H1 (cell line): ENCODE results near the gene TSPOAP1. TPM values are rescaled to one million over a fixed set of nuclear protein-coding genes. Genes with fewer than 3 reads are reported as not detected.

Source experiments
- CTCF ChIA-PET: fragments of 300-600 bp; sonication (Branson Sonifier 250); formaldehyde crosslinking; loops from one replicate; lab custom pipeline; 2021; ENCODE audit not compliant: partially characterized antibody; lab: Charles Lee
- POLR2A ChIA-PET: fragments of 300-600 bp; sonication (Branson Sonifier 250); formaldehyde crosslinking; loops from one replicate; lab custom pipeline; 2021; ENCODE audit warnings: inconsistent platforms; ENCODE audit not compliant: partially characterized antibody; lab: Charles Lee
- DNase-seq, 2 experiments: peaks; one replicate each; pipeline versions ENCODE4 v3.0.0 to v3.0.0-alpha.2; 2010 to 2022; ENCODE audit warnings: low spot score in 2 of 2, low read depth in 1 of 2, mixed read lengths in 1 of 2
- FAIRE-seq: peaks from 2 replicates; lab custom pipeline; 2011; peaks lifted over from hg19 to GRCh38; lab: Jason Lieb, UNC
- H2AFZ ChIP-seq: 2 replicates; pipeline ENCODE4 v1.8.1; 2012; ENCODE audit warnings: low read length, inconsistent platforms
- H2AK5ac ChIP-seq: 2 replicates; pipeline ENCODE4 v1.6.1; 2013; ENCODE audit warnings: low read depth, low read length
- H2BK120ac ChIP-seq: replicated peaks from 2 replicates; pipeline ENCODE3; 2013; ENCODE audit warnings: low read depth, low read length, inconsistent platforms
- H2BK12ac ChIP-seq: 2 replicates; pipeline ENCODE4 v1.6.1; 2013; ENCODE audit warnings: low read depth, low read length
- H2BK15ac ChIP-seq: 2 replicates; pipeline ENCODE4 v1.6.1; 2013; ENCODE audit warnings: low read length
- H2BK20ac ChIP-seq: 2 replicates; pipeline ENCODE4 v1.6.1; 2013; ENCODE audit warnings: low read length
- H2BK5ac ChIP-seq: 2 replicates; pipeline ENCODE4 v1.6.1; 2013; ENCODE audit warnings: low read depth, low read length
- H3K14ac ChIP-seq: 2 replicates; pipeline ENCODE4 v1.6.1; 2013; ENCODE audit warnings: inconsistent platforms; ENCODE audit not compliant: insufficient read length
- H3K18ac ChIP-seq: 2 replicates; pipeline ENCODE4 v1.6.1; 2013; ENCODE audit warnings: low read length; ENCODE audit errors: extremely low read depth
- H3K23ac ChIP-seq: 2 replicates; pipeline ENCODE4 v1.6.1; 2013; ENCODE audit warnings: inconsistent platforms; ENCODE audit not compliant: insufficient read length
- H3K23me2 ChIP-seq: 2 replicates; pipeline ENCODE4 v1.6.1; 2013; ENCODE audit warnings: low read depth, low read length
- H3K27ac ChIP-seq: 2 replicates; pipeline ENCODE4 v1.6.1; 2011; ENCODE audit warnings: low read depth, low read length, inconsistent platforms
- H3K27me3 ChIP-seq, 4 experiments: replicated peaks in 1 of 4; 1 replicate in 1 of 4; 2 replicates in 3 of 4; pipeline versions ENCODE4 v1.6.1 to v1.8.1; 2011 to 2013; ENCODE audit warnings: low read length in 3 of 4, mild to moderate bottlenecking in 3 of 4, inconsistent platforms in 2 of 4, mixed read lengths in 2 of 4, moderate library complexity in 1 of 4; ENCODE audit not compliant: control insufficient read depth in 3 of 4, insufficient read depth in 3 of 4; ENCODE audit errors: extremely low read depth in 1 of 4
- H3K36me3 ChIP-seq, 4 experiments: 2 replicates each; pipeline versions ENCODE4 v1.6.1 to v1.8.1; 2011 to 2013; ENCODE audit warnings: mild to moderate bottlenecking in 4 of 4, low read length in 3 of 4, moderate library complexity in 2 of 4, control low read depth in 1 of 4, inconsistent platforms in 1 of 4; ENCODE audit not compliant: insufficient read depth in 4 of 4, control insufficient read depth in 2 of 4
- H3K4ac ChIP-seq: replicated peaks from 2 replicates; pipeline ENCODE3; 2013; ENCODE audit warnings: low read length, low read depth, mixed read lengths, inconsistent platforms; ENCODE audit not compliant: insufficient read length
- H3K4me1 ChIP-seq, 4 experiments: replicated peaks in 1 of 4; 1 replicate in 1 of 4; 2 replicates in 3 of 4; pipeline versions ENCODE4 v1.6.1 to v1.8.1; 2011 to 2013; ENCODE audit warnings: low read length in 3 of 4, inconsistent platforms in 2 of 4, mixed read lengths in 1 of 4; ENCODE audit not compliant: insufficient read depth in 4 of 4, control insufficient read depth in 3 of 4
- H3K4me2 ChIP-seq, 2 experiments: 2 replicates each; pipeline versions ENCODE4 v1.6.1 to v1.8.1; 2011 to 2013; ENCODE audit warnings: low read depth in 2 of 2, low read length in 2 of 2, control low read depth in 1 of 2, inconsistent platforms in 1 of 2, mild to moderate bottlenecking in 1 of 2; ENCODE audit not compliant: insufficient read depth in 1 of 2
- H3K4me3 ChIP-seq, 4 experiments: fragments of 200-600, 300-600 bp in 1 of 4; sonication (generic), shearing (Covaris generic), sonication (Bioruptor Twin) in 1 of 4; 2 replicates each; pipeline versions ENCODE4 v1.5.1 to v1.8.1; 2011 to 2016; ENCODE audit warnings: low read length in 4 of 4, low read depth in 3 of 4, control low read depth in 2 of 4, inconsistent platforms in 2 of 4, mild to moderate bottlenecking in 2 of 4, mixed read lengths in 1 of 4, moderate library complexity in 1 of 4; ENCODE audit not compliant: insufficient read depth in 2 of 4; ENCODE audit errors: extremely low read depth in 1 of 4
- H3K56ac ChIP-seq: replicated peaks from 2 replicates; pipeline ENCODE3; 2013; ENCODE audit warnings: low read depth, mild to moderate bottlenecking, mixed read lengths, low read length, inconsistent platforms; ENCODE audit not compliant: insufficient read length
- H3K79me1 ChIP-seq: 2 replicates; pipeline ENCODE4 v1.6.1; 2013; ENCODE audit warnings: low read depth, low read length, control low read depth
- H3K79me2 ChIP-seq, 2 experiments: 2 replicates each; pipeline versions ENCODE4 v1.6.1 to v1.8.1; 2012 to 2013; ENCODE audit warnings: low read length in 2 of 2, mild to moderate bottlenecking in 2 of 2, inconsistent platforms in 1 of 2; ENCODE audit not compliant: insufficient read depth in 2 of 2, control insufficient read depth in 1 of 2
- H3K9ac ChIP-seq, 4 experiments: replicated peaks in 1 of 4; 1 replicate in 1 of 4; 2 replicates in 3 of 4; pipeline versions ENCODE4 v1.6.1 to v1.8.1; 2011 to 2013; ENCODE audit warnings: low read depth in 3 of 4, low read length in 3 of 4, control low read depth in 2 of 4, mild to moderate bottlenecking in 2 of 4, moderate library complexity in 2 of 4, inconsistent platforms in 1 of 4; ENCODE audit errors: extremely low read depth in 1 of 4
- H3K9me3 ChIP-seq, 2 experiments: 2 replicates each; pipeline versions ENCODE4 v1.6.1 to v1.8.1; 2012 to 2013; ENCODE audit warnings: mild to moderate bottlenecking in 2 of 2, moderate library complexity in 2 of 2, control low read depth in 1 of 2, inconsistent platforms in 1 of 2, low read depth in 1 of 2, low read length in 1 of 2, mixed read lengths in 1 of 2; ENCODE audit not compliant: insufficient read depth in 2 of 2
- H4K20me1 ChIP-seq, 2 experiments: replicated peaks in 1 of 2; 2 replicates each; pipeline versions ENCODE3 to v1.8.1; 2011 to 2013; ENCODE audit warnings: inconsistent platforms in 2 of 2, low read length in 2 of 2, mild to moderate bottlenecking in 1 of 2; ENCODE audit not compliant: insufficient read depth in 2 of 2, control insufficient read depth in 1 of 2
- H4K5ac ChIP-seq: 2 replicates; pipeline ENCODE4 v1.6.1; 2013; ENCODE audit warnings: low read length, low read depth, mixed read lengths, inconsistent platforms; ENCODE audit not compliant: insufficient read length
- H4K8ac ChIP-seq: 2 replicates; pipeline ENCODE4 v1.8.0; 2013; ENCODE audit warnings: mild to moderate bottlenecking, moderate library complexity, low read length, inconsistent platforms; ENCODE audit not compliant: insufficient read depth; ENCODE audit errors: extremely low read depth
- H4K91ac ChIP-seq: replicated peaks from 2 replicates; pipeline ENCODE3; 2013; ENCODE audit warnings: low read length, mixed read lengths, inconsistent platforms; ENCODE audit not compliant: insufficient read length
- CBX8 ChIP-seq: fragments of 300-800, 300-1000 bp; sonication (generic); IDR thresholded peaks from 2 replicates; pipeline ENCODE4 v1.7.1; 2016; ENCODE audit warnings: low read depth, low read length, borderline replicate concordance
- KDM4A ChIP-seq: IDR thresholded peaks from one replicate; pipeline ENCODE4 v1.7.1; 2012; ENCODE audit warnings: low read depth, mild to moderate bottlenecking, moderate library complexity, low read length, inconsistent platforms; ENCODE audit not compliant: severe bottlenecking
- MAFK ChIP-seq: IDR thresholded peaks from 2 replicates; pipeline ENCODE4 v1.6.1; 2012; ENCODE audit warnings: low read depth, mild to moderate bottlenecking, improper control_type of control experiment, low read length
- RAD21 ChIP-seq, 2 experiments: IDR thresholded peaks in 1 of 2; conservative IDR thresholded peaks in 1 of 2; 2 replicates each; pipeline ENCODE4 v1.6.1; 2011; ENCODE audit warnings: low read depth in 2 of 2, low read length in 2 of 2, improper control_type of control experiment in 1 of 2, inconsistent platforms in 1 of 2, mild to moderate bottlenecking in 1 of 2, moderate library complexity in 1 of 2
- RXRA ChIP-seq: IDR thresholded peaks from 2 replicates; pipeline ENCODE4 v1.6.1; 2011; ENCODE audit warnings: low read depth, mild to moderate bottlenecking, low read length, moderate library complexity; ENCODE audit not compliant: insufficient read depth
- SAP30 ChIP-seq: fragments of 300-600 bp; sonication (generic); IDR thresholded peaks from 2 replicates; pipeline ENCODE4 v1.7.1; 2012; ENCODE audit warnings: low read length, moderate library complexity, mild to moderate bottlenecking, inconsistent platforms; ENCODE audit not compliant: insufficient read depth, insufficient replicate concordance
- SIRT6 ChIP-seq: IDR thresholded peaks from one replicate; pipeline ENCODE4 v1.7.1; 2012; ENCODE audit warnings: low read length, inconsistent platforms
- SP4 ChIP-seq: IDR thresholded peaks from 2 replicates; pipeline ENCODE4 v1.6.1; 2012; ENCODE audit warnings: low read length, inconsistent platforms
- TAF1 ChIP-seq: IDR thresholded peaks from 2 replicates; pipeline ENCODE4 v1.6.1; 2011; ENCODE audit warnings: mild to moderate bottlenecking, low read depth, low read length
- TCF12 ChIP-seq: IDR thresholded peaks from 2 replicates; pipeline ENCODE4 v1.6.1; 2011; ENCODE audit warnings: low read depth, mild to moderate bottlenecking, low read length
- USF2 ChIP-seq: IDR thresholded peaks from 2 replicates; pipeline ENCODE4 v1.6.1; 2011; ENCODE audit warnings: low read length, improper control_type of control experiment
- WGBS, 2 experiments: shearing (Covaris generic) in 1 of 2; methylation state at CpG; one replicate each; pipeline versions ENCODE4 v1.1.6 to v1.1.7; 2013 to 2015; ENCODE audit warnings: low lambda C conversion rate in 2 of 2, mixed read lengths in 2 of 2, inconsistent platforms in 1 of 2, low coverage in 1 of 2, missing lambda C conversion rate in 1 of 2; ENCODE audit not compliant: insufficient replicate concordance in 2 of 2, insufficient coverage in 1 of 2, insufficient read length in 1 of 2; ENCODE audit errors: extremely low coverage in 1 of 2, missing lambda C conversion rate in 1 of 2; 5-methylcytosine and 5-hydroxymethylcytosine counted together
- polyA plus RNA-seq, 7 experiments: library from polyadenylated mRNA; depleted of rRNA in 3 of 7; stranded (reverse) in 5 of 7; unstranded in 2 of 7; fragments of >200 nt in 5 of 7; fragments of 200-250 nt in 2 of 7; gene quantifications; 1 replicate in 5 of 7; 2 replicates in 1 of 7; 4 replicates in 1 of 7; pipeline versions ENCODE4 v1.2.1 to v1.2.3, GENCODE V29; 2011 to 2013; ENCODE audit warnings: missing spikeins in 2 of 7, mixed read lengths in 2 of 7
- total RNA-seq: library from RNA; stranded (reverse); fragmentation: NEBNext Ultra II Directional; extraction: Animal tissue kit (Norgen Biotek cat#: 25700); gene quantifications from 2 replicates; pipeline ENCODE4 v1.2.1, GENCODE V29; 2021

Gene TSPOAP1
- total and polyA plus RNA-seq, 2 of the 8 experiments (the other 6 are each of a cell fraction or from before 2014, with no cell fraction given): 7.6 to 9.2 TPM

GRCh38 chr17:58315750-58316149 lies 12.8 kb downstream of the TSPOAP1 start:
- no peaks in the 10 kb centered on the region for H3K4me1 ChIP-seq
- TF ChIP-seq TAF1 (no peak), SAP30 (no peak), SIRT6 (no peak), USF2 (no peak), MAFK (no peak), RXRA (no peak), KDM4A (no peak), TCF12 (no peak), CBX8 (no peak), RAD21 (IDR thresholded peaks at IDR 0.05 in 1 of 2, conservative IDR thresholded peaks at IDR 0.05 in 1 of 2; ENCODE audit: low read depth in 2 of 2, low read length in 2 of 2) (no peak), SP4 (no peak)

More at GRCh38 chr17:58315750-58316149, 12.8 kb downstream of the TSPOAP1 start:
- no peak for DNase-seq
- Histone ChIP-seq H4K91ac (no peak overlapping the region), H2AK5ac (no peak overlapping the region), H3K4me2 (no peak overlapping the region), H2BK15ac (no peak overlapping the region), H3K4me3 (no peak overlapping the region), H3K9me3 (no peaks in the 10 kb centered on the region), H4K20me1 (no peaks in the 10 kb centered on the region), H3K27me3 (no peaks in the 10 kb centered on the region; a peak in 2 of 7 replicates), H3K23ac (no peak overlapping the region), H2BK20ac (no peak overlapping the region), H3K79me1 (no peaks in the 10 kb centered on the region), H3K14ac (no peak overlapping the region), H3K18ac (no peak overlapping the region), H2BK5ac (no peak overlapping the region), H3K9ac (no peak overlapping the region), H3K56ac (no peak overlapping the region), H4K8ac (no peak overlapping the region), H3K4ac (no peak overlapping the region), H2BK120ac (no peak overlapping the region), H2AFZ (no peak overlapping the region), H3K36me3 (no peaks in the 10 kb centered on the region), H3K79me2 (no peaks in the 10 kb centered on the region), H4K5ac (no peak overlapping the region), H3K23me2 (no peaks in the 10 kb centered on the region; the same call in 1 of the 2 replicates), H2BK12ac (no peak overlapping the region), H3K27ac (no peak overlapping the region)
- WGBS, 2 experiments: 81% methylated on average over 4 of the region's 4 CpGs; no CpG with 5 or more reads in 1 of the 2 experiments
- no peak for FAIRE-seq
- CTCF ChIA-PET: interaction anchor here (0.6 to 21.9 kb wide), 14 partner anchors 10 to 141 kb away, joined by 3 to 384 read pairs (median 7); partner anchors contain the start of genes RNF43 and TSPOAP1
- POLR2A ChIA-PET: interaction anchor here (0.8 to 2.9 kb wide), 5 partner anchors 8 to 37 kb away, joined by 3 to 11 read pairs (median 6); partner anchors contain the start of gene SUPT4H1
